Neural cell (in vitro differentiated cells): Measurements from ENCODE around the gene ZNF892.

ENCODE experiments used
- EP300 ChIP-seq: fragments of 450-650 bp; conservative IDR thresholded peaks from 2 replicates; pipeline ENCODE4 v1.6.1; 2014; ENCODE audit warnings: antibody characterized with exemption, mild to moderate bottlenecking, moderate library complexity; ENCODE audit not compliant: poor library complexity, severe bottlenecking
- EZH2 ChIP-seq: fragments of 200-600, 300-800 bp; shearing (Covaris generic), sonication (generic); IDR thresholded peaks from 2 replicates; pipeline ENCODE4 v1.6.1; 2014; ENCODE audit warnings: antibody characterized with exemption, low read length, borderline replicate concordance, mild to moderate bottlenecking; ENCODE audit not compliant: insufficient read depth, poor library complexity, severe bottlenecking
- SMC3 ChIP-seq: fragments of 450-650 bp; conservative IDR thresholded peaks from 2 replicates; pipeline ENCODE4 v1.6.1; 2014; ENCODE audit warnings: antibody characterized with exemption, mild to moderate bottlenecking, moderate library complexity; ENCODE audit not compliant: poor library complexity
- TAF1 ChIP-seq: IDR thresholded peaks from 2 replicates; pipeline ENCODE4 v1.6.1; 2012; ENCODE audit warnings: low read depth
- TF ChIP-seq, protein P1 (sequence below): fragments of 450-650 bp; IDR thresholded peaks from 2 replicates; pipeline ENCODE4 v1.5.1; 2014; ENCODE audit warnings: antibody characterized with exemption, mild to moderate bottlenecking, moderate library complexity; ENCODE audit not compliant: poor library complexity, severe bottlenecking
- TF ChIP-seq, protein P2 (sequence below): IDR thresholded peaks from 2 replicates; pipeline ENCODE4 v1.6.1; 2012; ENCODE audit warnings: borderline replicate concordance

DNA sequence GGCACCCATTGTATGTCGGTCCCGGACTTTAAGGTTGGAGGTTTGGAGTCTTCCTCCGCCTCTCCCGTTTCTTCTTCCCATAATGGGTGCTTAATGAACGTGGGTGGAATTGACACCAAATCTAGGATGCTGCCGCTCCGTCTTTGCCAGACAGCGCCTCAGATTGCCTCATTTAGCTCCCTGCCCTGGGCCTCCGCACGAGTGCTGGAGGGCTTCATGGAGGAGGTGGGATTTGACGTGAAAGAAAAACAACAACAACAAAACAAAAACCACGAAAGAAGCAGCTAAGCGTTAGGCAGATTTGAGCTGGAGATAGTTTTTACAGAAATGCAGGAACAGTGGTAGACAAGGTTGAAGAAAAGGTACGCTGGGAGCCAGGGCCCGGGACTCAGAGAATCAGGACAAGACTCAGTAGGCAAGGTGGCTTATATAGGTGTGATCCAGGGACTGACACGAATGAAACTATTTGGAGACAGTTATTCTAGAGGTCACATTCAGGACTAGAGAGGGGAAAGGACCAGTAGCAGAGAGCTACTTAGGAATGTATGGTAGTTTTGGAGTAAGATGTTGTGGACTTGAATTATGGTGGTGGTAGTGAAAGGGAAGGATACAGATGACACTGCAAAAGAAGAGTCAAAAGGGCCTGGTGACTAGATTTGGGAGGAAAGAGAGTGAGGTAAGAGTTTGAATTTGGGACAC lies 41.1 kb upstream of the ZNF892 start:
- TF ChIP-seq, protein P1, sequence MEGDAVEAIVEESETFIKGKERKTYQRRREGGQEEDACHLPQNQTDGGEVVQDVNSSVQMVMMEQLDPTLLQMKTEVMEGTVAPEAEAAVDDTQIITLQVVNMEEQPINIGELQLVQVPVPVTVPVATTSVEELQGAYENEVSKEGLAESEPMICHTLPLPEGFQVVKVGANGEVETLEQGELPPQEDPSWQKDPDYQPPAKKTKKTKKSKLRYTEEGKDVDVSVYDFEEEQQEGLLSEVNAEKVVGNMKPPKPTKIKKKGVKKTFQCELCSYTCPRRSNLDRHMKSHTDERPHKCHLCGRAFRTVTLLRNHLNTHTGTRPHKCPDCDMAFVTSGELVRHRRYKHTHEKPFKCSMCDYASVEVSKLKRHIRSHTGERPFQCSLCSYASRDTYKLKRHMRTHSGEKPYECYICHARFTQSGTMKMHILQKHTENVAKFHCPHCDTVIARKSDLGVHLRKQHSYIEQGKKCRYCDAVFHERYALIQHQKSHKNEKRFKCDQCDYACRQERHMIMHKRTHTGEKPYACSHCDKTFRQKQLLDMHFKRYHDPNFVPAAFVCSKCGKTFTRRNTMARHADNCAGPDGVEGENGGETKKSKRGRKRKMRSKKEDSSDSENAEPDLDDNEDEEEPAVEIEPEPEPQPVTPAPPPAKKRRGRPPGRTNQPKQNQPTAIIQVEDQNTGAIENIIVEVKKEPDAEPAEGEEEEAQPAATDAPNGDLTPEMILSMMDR = no peak
- no peak for TF ChIP-seq SMC3
- TF ChIP-seq, protein P2, sequence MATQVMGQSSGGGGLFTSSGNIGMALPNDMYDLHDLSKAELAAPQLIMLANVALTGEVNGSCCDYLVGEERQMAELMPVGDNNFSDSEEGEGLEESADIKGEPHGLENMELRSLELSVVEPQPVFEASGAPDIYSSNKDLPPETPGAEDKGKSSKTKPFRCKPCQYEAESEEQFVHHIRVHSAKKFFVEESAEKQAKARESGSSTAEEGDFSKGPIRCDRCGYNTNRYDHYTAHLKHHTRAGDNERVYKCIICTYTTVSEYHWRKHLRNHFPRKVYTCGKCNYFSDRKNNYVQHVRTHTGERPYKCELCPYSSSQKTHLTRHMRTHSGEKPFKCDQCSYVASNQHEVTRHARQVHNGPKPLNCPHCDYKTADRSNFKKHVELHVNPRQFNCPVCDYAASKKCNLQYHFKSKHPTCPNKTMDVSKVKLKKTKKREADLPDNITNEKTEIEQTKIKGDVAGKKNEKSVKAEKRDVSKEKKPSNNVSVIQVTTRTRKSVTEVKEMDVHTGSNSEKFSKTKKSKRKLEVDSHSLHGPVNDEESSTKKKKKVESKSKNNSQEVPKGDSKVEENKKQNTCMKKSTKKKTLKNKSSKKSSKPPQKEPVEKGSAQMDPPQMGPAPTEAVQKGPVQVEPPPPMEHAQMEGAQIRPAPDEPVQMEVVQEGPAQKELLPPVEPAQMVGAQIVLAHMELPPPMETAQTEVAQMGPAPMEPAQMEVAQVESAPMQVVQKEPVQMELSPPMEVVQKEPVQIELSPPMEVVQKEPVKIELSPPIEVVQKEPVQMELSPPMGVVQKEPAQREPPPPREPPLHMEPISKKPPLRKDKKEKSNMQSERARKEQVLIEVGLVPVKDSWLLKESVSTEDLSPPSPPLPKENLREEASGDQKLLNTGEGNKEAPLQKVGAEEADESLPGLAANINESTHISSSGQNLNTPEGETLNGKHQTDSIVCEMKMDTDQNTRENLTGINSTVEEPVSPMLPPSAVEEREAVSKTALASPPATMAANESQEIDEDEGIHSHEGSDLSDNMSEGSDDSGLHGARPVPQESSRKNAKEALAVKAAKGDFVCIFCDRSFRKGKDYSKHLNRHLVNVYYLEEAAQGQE = no peak
- TF ChIP-seq TAF1 = no peak
- no peak for TF ChIP-seq EP300
- no peak for TF ChIP-seq EZH2
